MM.1S (cell line): ENCODE measurements around the gene PPM1F.
"Not testable (repeated sequence)": the region's sequence is repeated elsewhere in the genome, so short reads cannot be mapped to it uniquely, and the experiment has no call there.

Experiments used
- DNase-seq: peaks from one replicate; pipeline ENCODE4 v3.0.0-alpha.2; 2015
- H2AFZ ChIP-seq: fragments of 300-600 bp; sonication (generic); 2 replicates; pipeline ENCODE4 v1.6.0; 2016; ENCODE audit warnings: antibody characterized with exemption, low read length
- H3F3A ChIP-seq: fragments of 300-600 bp; sonication (generic); 2 replicates; pipeline ENCODE4 v1.6.1; 2016; ENCODE audit warnings: mild to moderate bottlenecking, antibody characterized with exemption, low read length, moderate library complexity, mixed read lengths; ENCODE audit not compliant: insufficient read depth
- H3K27ac ChIP-seq: fragments of 300-600 bp; sonication (generic); 2 replicates; pipeline ENCODE4 v1.5.1; 2016; ENCODE audit warnings: mild to moderate bottlenecking, low read length
- H3K27me3 ChIP-seq: fragments of 300-600 bp; sonication (generic); replicated peaks from 2 replicates; pipeline ENCODE4 v1.6.0; 2016; ENCODE audit warnings: low read length; ENCODE audit not compliant: insufficient read depth
- H3K36me3 ChIP-seq: fragments of 300-600 bp; sonication (generic); replicated peaks from 2 replicates; pipeline ENCODE4 v1.6.1; 2016; ENCODE audit warnings: mild to moderate bottlenecking, low read length, mixed read lengths; ENCODE audit not compliant: insufficient read depth
- H3K4me1 ChIP-seq: fragments of 300-600 bp; sonication (generic); 2 replicates; pipeline ENCODE4 v1.6.1; 2016; ENCODE audit warnings: low read length, mixed read lengths
- H3K4me2 ChIP-seq: fragments of 300-600 bp; sonication (generic); 2 replicates; pipeline ENCODE4 v1.6.0; 2016; ENCODE audit warnings: low read depth, low read length
- H3K4me3 ChIP-seq: fragments of 300-600 bp; sonication (generic); 2 replicates; pipeline ENCODE4 v1.5.1; 2016; ENCODE audit warnings: low read length, mixed read lengths
- H3K79me2 ChIP-seq: fragments of 300-600 bp; sonication (generic); 2 replicates; pipeline ENCODE4 v1.6.1; 2016; ENCODE audit warnings: mixed run types, low read length, mixed read lengths
- H3K9ac ChIP-seq: fragments of 300-600 bp; sonication (generic); 2 replicates; pipeline ENCODE4 v1.6.1; 2016; ENCODE audit warnings: low read length, mixed read lengths
- H3K9me2 ChIP-seq: fragments of 300-600 bp; sonication (generic); replicated peaks from 2 replicates; pipeline ENCODE4 v1.6.1; 2016; ENCODE audit warnings: mild to moderate bottlenecking, low read length, mixed read lengths; ENCODE audit not compliant: insufficient read depth
- H3K9me3 ChIP-seq: fragments of 300-600 bp; sonication (generic); replicated peaks from 2 replicates; pipeline ENCODE4 v1.6.1; 2016; ENCODE audit warnings: mild to moderate bottlenecking, low read length, mixed read lengths; ENCODE audit not compliant: insufficient read depth
- H4K20me1 ChIP-seq: fragments of 300-600 bp; sonication (generic); 2 replicates; pipeline ENCODE4 v1.6.1; 2016; ENCODE audit warnings: mild to moderate bottlenecking, low read length, moderate library complexity, mixed read lengths; ENCODE audit not compliant: insufficient read depth
- EZH2 ChIP-seq: fragments of 300-600 bp; sonication (generic); optimal IDR thresholded peaks from 2 replicates; pipeline ENCODE3; 2017; ENCODE audit warnings: low read depth, mild to moderate bottlenecking, antibody characterized with exemption, low read length, mixed read lengths
- EZH2phosphoT487 ChIP-seq: fragments of 300-600 bp; sonication (generic); IDR thresholded peaks from 2 replicates; pipeline ENCODE4 v1.6.1; 2018; ENCODE audit warnings: antibody characterized with exemption, low read length
- TF ChIP-seq, protein P1 (sequence below): fragments of 300-600 bp; sonication (generic); IDR thresholded peaks from 2 replicates; pipeline ENCODE4 v1.5.1; 2016; ENCODE audit warnings: antibody characterized with exemption, low read length, mixed read lengths

Gene PPM1F

DNA sequence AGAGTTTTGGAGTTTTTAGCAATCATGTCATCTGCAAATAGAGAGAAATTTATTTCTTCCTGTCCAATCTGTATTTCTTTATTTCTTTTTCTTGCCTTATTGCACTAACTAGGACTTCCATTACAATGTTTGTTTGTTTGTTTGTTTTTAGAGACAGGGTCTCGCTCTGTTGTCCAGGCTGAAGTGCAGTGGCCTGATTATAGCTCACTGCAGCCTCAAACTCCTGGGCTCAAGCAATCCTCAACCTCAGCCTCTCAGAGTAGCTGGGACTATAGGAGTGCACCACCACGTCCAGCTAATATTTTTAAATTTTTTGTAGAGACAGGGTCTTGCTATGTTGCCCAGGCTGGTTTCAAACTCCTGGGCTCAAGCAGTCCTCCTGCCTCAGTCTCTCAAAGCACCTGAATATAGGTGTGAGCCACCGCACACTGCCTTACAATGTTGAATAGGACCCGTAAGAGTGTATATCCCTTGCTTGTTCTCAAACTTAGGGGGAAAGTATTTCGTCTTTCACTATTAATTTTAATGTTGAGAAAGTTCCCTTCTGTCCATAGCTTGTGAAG, 55.6 kb downstream of the PPM1F start:
- H3K9me2 ChIP-seq = no peaks in the 10 kb centered on the region
- no peak for TF ChIP-seq EZH2phosphoT487
- TF ChIP-seq, protein P1, sequence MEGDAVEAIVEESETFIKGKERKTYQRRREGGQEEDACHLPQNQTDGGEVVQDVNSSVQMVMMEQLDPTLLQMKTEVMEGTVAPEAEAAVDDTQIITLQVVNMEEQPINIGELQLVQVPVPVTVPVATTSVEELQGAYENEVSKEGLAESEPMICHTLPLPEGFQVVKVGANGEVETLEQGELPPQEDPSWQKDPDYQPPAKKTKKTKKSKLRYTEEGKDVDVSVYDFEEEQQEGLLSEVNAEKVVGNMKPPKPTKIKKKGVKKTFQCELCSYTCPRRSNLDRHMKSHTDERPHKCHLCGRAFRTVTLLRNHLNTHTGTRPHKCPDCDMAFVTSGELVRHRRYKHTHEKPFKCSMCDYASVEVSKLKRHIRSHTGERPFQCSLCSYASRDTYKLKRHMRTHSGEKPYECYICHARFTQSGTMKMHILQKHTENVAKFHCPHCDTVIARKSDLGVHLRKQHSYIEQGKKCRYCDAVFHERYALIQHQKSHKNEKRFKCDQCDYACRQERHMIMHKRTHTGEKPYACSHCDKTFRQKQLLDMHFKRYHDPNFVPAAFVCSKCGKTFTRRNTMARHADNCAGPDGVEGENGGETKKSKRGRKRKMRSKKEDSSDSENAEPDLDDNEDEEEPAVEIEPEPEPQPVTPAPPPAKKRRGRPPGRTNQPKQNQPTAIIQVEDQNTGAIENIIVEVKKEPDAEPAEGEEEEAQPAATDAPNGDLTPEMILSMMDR = no peak
- TF ChIP-seq EZH2 = no peak
- no peak overlapping the region for H3K4me3 ChIP-seq

DNA sequence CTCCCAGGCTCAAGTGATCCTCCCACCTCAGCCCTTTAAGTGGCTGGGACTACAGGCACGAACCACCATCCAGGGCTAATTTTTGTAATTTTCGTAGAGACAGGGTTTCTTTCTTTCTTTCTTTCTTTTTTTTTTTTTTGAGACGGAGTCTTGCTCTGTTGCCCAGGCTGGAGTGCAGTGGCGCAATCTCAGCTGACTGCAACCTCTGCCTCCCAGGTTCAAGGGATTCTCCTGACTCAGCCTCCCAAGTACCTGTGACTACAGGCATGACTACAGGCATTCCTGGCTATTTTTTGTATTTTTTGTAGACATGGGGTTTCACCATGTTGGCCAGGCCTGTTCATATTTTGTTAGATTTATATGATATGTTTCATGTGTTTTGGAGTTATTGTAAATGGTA, 56.4 kb downstream of the PPM1F start:
- H3F3A ChIP-seq, H2AFZ ChIP-seq, H3K36me3 ChIP-seq, DNase-seq, H3K27me3 ChIP-seq, H3K4me1 ChIP-seq, H3K27ac ChIP-seq, H3K4me3 ChIP-seq, H3K9me2 ChIP-seq, H4K20me1 ChIP-seq, H3K9ac ChIP-seq, H3K79me2 ChIP-seq, H3K9me3 ChIP-seq, H3K4me2 ChIP-seq: not testable (repeated sequence)

More for the DNA sequence above, 55.6 kb downstream of the PPM1F start:
- Histone ChIP-seq H3K79me2 (no peaks in the 10 kb centered on the region), H2AFZ (no peak overlapping the region), H3K9me3 (no peaks in the 10 kb centered on the region), H3K4me2 (no peak overlapping the region), H3F3A (no peaks in the 10 kb centered on the region), H3K27ac (no peak overlapping the region), H3K36me3 (no peaks in the 10 kb centered on the region), H4K20me1 (no peaks in the 10 kb centered on the region), H3K4me1 (no peaks in the 10 kb centered on the region), H3K27me3 (no peaks in the 10 kb centered on the region), H3K9ac (no peak overlapping the region)
- DNase-seq = no peak

DNA sequence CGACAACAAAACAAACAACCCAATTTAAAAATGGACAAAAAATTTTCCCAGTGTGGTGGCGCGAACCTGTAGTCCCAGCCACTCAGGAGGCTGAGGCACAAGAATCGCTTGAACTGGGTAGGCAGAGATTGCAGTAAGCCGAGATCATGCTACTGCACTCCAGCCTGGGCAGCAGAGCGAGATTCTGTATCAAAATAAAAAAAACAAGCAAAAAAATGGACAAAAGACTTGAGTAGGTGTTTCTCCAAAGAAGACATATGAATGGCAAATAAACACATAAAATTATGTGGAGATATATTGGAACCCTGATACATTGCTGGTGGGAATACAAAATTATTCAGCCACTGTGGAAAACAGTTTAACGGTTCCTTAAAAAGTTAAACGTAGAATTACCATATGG, 57.8 kb downstream of the PPM1F start:
- no peaks in the 10 kb centered on the region for H4K20me1 ChIP-seq

More for the DNA sequence above, 57.8 kb downstream of the PPM1F start:
- TF ChIP-seq EZH2phosphoT487 (no peak), EZH2 (no peak)
- TF ChIP-seq, protein P1 = no peak
- H3K9me2 ChIP-seq = no peaks in the 10 kb centered on the region
- no peak overlapping the region for H3K4me3 ChIP-seq
- no peak overlapping the region for H3K9ac ChIP-seq
- no peak overlapping the region for H3K4me2 ChIP-seq
- no peaks in the 10 kb centered on the region for H3K4me1 ChIP-seq
- H3K79me2 ChIP-seq = no peaks in the 10 kb centered on the region
- no peaks in the 10 kb centered on the region for H3K27me3 ChIP-seq
- no peaks in the 10 kb centered on the region for H3K9me3 ChIP-seq
- no peak overlapping the region for H3K27ac ChIP-seq
- DNase-seq = no peak
- H2AFZ ChIP-seq = no peak overlapping the region
- H3K36me3 ChIP-seq = no peaks in the 10 kb centered on the region
- H3F3A ChIP-seq = no peaks in the 10 kb centered on the region
